HG03558 (cell line): Measurements from ENCODE around the gene GORAB.

ENCODE experiments used
- ATAC-seq: cut with Tn5 transposase; IDR thresholded peaks from one replicate; pipeline ENCODE4 v1.9.1; 2021; ENCODE audit warnings: moderate number of reproducible peaks; ENCODE audit not compliant: unreplicated experiment; ENCODE audit errors: extremely low read depth

Gene GORAB

DNA sequence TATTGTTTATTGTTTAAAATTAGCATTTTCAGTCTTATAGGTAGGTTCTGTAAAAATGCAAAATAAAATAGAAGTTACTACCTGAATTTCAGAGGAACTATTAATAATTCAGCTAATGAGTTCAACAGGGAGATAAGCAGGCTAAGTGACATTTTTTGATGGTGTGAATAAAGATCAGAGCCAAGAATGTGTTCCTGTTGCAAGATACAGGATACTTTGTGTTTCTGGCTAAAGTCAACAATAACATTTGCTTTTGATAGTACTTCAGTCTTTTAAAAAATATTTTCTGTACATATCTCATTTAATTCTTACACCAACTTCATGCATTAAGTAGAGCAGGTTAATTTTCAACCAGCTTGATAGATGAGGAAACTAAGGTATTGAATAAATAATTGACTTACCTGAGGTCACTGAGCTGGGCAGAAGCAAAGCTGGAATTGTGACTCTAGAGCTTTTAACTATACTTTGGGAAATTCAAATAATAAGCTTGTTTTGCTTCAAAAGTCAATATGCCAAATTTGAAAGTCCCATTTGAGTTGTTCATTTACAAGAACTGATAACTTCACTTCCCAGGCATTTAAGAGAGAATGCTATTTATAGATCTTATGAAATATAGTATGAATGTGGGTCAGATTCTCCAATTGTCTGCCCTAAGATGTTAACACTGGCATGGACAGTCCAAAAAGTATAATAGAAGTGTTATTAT lies 6.0 kb downstream of the GORAB start:
- ATAC-seq = no peak

DNA sequence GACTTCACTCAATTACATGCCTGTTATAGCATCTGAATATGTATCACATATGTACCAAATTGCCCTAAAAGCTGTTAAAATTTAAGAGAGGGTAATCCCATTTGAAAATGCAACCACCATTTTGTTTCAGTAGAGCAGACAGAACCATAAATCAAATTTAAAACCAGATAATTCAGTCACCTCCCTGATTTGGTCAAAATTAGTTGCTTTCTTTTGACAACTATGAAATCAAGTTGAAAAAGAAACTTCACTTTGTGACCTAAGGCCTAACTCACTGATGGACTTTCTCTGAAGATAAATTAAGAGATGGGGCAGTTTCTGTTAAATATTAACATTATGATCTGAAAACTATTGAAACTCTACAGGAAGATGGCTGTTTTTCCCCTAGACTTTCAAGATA lies 6.7 kb downstream of the GORAB start:
- ATAC-seq = no peak

DNA sequence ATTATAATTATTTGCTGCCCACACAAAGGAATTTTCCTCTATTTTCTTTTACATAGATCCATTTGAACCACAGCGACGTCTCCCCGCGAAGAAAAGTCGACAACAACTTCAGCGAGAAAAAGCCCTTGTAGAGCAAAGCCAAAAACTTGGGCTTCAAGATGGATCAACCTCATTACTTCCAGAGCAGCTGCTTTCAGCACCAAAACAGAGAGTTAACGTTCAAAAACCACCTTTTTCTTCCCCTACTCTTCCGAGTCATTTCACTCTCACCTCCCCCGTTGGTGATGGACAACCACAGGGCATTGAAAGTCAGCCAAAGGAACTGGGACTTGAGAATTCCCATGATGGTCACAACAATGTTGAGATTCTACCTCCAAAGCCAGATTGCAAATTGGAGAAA lies 7.2 kb downstream of the GORAB start:
- no peak for ATAC-seq

DNA sequence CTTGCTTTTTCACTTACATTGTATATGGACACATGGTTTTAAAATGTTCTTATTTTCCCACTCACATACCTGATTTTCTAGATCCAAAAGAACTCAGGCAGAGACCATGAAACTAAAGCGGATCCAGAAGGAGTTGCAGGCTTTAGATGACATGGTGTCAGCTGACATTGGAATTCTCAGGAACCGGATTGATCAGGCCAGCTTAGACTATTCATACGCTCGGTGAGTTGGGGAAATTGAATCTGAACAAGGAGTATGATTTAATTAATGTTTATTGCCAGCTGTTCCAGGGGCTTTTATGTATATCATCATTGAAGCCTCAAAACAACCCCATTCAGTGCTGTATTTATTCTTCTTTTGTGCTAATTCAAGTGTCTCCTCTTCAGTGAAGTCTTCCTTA lies 12.7 kb downstream of the GORAB start:
- no peak for ATAC-seq

DNA sequence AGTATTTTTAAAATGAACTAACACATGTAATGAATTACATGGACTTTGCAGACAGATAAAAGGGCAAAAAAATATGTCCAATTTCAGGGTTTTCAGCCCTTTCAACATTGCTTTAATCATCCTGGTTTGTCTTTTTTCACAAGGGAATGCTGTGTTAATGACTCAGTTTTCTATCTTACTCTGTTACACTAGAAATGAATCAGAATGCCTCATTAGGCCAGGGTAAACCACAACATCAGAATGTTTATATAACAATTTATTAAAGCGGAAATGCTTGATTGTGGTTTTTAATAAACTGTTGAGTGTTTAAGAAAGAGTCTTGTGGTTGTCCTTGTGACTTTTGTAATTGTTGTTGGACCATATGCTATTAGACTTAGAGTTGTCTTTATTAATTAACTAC lies 13.5 kb downstream of the GORAB start:
- no peak for ATAC-seq

DNA sequence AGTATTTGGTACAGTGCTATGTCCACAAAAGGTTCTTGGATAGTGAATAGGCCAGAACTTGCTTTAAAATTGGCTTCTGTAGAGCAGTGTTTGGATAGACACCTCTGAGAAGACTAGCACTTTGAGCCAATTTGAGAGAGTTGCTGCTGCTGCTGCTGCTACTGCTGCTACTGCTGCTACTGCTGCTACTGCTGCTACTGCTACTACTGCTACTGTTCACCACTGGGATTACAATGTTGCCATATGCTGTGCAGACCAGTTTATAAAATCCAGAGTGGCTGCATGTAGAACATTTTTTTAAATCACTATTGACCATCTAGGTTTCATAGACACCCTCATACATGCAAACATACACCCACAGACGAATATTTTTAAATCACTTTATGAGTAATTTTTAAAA lies 15.3 kb downstream of the GORAB start:
- no peak for ATAC-seq

DNA sequence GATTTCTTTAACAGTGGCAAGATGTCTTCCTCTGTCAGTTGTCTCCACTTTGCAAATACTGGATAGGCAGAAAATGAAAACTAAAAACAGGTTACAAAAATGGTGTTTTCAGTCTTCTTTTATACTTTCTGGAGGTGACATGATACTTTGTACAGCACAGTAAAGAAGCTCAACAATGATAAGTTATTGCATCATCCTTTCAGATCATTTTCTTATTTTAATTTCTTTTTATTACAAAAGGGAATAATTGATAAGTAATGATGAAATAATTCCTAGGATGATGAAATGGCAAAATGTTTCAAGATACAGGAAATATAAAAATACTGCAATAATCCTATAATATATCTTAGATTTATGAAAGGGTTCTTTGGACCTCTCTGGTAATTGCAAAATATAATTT lies 16.5 kb downstream of the GORAB start:
- ATAC-seq = no peak

DNA sequence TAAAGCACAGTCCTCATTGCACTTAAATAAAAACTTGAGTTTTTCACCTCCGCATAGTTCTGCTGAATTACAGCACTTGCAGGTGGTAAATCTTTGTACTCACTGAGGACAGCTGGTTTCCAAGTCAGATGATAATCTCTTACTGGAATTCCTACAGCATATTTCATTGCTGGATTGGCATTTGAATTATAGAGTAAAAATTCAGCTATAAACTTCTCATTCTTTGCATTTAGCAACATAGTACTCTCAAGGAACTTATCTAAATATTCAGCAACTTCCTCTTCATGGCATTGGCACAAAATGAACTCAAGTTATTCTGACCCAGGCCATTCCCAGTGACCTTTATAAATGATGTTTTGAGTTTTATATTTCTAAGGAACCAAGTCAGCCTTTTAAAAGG lies 23.4 kb downstream of the GORAB start:
- no peak for ATAC-seq

DNA sequence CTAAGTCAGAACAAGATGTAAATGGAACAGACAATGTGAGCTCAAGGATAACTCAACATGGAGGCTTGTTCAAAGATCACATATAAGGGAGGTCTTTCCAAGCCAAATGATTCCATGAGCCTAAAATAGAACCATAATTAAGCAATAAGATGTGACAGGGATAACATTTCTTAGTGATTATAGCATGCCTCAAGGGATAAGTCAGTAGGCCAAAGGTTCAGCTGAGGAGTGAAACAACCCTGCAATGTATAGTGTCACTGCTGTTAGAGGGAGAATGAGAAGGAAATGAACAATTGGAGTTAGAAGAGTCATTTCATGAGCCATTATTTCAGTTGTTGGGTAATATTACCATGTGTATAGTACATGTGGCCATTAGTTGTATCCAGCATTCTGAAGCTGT lies 25.0 kb downstream of the GORAB start:
- ATAC-seq = no peak

DNA sequence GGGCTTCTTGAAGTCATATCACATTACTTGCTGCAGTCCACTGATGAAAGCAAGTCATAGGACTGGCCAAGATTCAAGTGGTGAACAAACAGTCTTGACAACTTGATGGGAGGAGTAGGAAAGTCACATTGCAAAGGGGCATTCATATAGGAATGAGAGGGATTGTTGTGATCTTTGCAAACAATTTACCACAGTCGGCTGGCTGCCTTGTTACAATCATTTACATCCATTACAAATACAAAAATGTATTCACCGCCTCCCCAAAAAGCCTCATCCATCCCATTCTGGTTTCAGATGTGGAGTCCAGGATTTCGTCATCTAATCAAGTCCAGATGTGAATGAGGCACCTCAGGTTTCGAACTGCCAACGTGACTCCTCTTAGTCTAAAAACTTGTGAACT lies 26.8 kb downstream of the GORAB start:
- ATAC-seq = no peak

DNA sequence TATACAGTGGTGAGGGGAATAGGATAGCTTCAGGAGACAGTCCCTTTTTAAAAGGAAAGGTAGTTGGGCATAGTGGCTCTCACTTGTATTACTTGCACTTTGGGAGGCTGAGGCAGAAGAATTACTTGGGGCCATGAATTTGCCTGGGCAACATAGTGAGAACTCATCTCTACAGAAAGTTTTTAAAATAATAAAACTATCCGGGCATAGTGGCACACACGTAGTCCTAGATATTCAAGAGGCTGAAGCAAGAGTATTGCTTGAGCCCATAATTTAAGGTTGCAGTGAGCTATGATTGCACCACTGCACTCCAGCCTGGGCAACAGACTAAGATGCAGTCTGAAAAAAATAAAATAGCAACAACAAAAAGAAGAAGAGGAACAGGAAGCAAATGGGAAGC lies 27.2 kb downstream of the GORAB start:
- no peak for ATAC-seq

DNA sequence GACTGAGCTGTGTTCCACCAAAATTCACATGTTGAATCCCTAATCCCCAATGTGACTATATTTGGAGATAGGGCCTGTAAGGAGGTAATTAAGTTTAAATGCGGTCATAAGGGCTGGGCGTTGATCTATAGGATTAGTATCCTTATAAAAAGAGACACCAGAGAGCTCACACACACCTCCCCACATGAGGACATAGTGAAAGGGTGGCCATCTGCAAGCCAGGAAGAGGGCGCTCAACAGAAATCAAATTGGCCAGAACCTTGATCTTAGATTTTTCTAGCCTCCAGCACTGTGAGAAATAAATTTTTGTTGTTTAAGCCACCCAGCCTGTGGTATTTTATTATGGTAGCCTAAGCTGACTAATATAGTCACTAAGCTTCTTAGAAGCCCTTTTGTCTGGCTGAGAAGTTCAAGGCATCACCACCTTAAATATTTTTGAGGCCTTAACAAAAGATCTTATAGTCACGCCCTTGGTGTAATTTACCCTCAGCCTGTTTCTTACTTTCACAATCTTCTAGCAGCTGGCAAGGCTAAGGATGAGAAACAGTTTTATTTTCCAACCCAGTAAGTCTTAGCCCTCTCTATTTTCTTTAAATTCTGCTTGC lies 28.8 kb downstream of the GORAB start:
- ATAC-seq = no peak

DNA sequence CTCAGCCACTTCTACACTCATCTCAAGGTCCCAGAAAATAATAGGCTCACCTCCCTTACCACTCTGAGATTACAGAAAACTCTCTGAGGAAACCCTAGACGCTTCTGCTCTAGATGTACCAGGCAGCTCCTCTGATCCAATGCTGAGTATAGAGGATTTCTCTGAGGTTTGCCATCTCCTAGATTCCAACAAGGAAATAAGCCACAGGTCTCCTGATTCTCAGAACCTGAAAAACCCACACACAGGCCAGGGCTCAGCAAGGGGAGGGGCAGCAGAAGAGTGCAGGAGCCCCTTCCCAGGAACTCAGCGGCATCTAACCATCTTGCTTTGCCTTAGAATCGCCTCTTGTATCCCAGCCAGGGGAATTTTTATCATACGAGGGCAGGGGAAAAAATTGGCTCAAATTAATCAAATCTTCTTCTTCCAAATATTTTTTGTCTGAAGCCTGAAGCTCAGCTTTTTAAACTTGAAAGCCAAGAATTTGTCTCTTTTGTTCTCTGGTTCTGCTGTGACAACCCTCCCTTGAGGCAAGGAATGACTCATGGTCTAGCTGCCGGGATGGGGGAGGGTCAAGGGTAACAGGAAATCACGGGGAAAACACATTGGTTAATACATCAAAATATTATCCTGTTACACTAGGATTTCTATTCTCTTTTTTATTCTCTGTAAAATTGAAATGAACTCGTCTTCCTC lies 30.8 kb downstream of the GORAB start:
- ATAC-seq = no peak

DNA sequence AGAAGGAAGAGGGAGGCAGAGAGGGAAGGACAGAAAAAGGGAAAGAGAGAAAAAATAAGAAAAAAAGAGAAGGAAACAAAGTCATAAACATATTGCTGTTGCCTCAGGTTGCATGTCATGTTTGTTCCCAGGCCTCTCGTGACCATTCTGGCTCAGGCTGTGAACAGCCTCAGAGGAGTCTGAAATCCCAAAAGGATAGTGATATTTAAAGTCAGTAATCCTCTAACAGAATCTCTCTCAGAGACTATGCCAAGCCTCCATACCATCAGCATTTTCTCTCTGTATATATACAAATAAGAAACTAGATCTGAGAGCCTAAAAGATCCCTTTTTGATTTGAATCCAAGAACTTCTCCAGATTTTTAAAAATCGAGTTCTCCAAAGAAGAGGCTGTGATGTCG lies 35.2 kb downstream of the GORAB start:
- no peak for ATAC-seq

DNA sequence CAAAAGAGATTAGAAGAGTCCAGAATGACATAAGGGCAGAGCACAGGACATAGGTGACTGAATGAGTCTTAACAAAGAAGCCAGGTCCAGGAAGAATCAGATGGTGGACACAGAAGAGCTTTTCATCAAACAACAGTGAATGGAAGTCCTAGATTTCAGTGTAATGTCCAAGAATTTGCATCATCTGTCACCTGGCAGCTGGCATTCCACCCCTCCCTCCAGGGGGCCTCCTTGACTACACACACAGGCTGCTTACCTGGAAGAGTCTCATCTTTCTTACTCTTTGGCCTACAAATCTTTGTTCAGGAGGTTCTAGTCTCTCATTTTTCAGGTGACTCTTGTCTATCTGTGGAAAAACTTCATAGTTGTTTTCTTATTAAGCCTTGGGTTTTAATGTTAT lies 36.2 kb downstream of the GORAB start:
- no peak for ATAC-seq

DNA sequence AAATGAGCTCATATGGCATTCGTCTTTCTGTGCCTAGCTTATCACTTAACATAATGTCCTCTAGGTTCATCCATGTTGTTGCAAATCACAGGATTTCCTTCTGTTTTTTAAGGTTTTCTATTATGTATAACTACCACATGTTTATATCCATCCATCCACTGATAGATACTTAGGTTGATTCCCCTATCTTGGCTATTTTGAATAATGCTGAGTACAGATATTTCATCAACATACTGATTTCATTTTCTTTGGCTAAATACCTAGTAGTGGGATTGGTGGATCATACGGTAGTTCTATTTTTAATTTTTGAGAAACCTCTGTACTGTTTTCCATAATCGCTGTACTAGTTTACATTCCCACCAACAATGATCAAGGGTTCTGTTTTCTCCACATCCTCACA lies 45.0 kb downstream of the GORAB start:
- ATAC-seq = no peak

DNA sequence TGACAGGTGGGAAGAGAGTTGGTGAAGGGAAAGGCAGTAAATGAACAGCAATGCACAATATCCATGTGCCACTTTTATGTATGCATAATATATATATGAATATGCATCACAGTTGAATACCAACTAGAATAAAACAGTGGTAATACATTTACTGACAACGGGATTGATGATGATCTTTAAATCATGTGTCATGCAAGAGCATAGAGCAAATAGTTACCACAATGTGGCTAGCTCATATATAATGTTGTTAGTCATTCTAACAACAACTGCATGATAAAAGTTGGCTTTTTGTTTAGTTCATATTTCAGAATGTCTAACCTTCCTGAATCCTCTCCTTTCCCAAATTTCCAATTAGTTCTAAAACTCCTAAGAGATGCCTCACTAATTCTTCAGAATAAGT lies 46.4 kb downstream of the GORAB start:
- ATAC-seq = no peak

DNA sequence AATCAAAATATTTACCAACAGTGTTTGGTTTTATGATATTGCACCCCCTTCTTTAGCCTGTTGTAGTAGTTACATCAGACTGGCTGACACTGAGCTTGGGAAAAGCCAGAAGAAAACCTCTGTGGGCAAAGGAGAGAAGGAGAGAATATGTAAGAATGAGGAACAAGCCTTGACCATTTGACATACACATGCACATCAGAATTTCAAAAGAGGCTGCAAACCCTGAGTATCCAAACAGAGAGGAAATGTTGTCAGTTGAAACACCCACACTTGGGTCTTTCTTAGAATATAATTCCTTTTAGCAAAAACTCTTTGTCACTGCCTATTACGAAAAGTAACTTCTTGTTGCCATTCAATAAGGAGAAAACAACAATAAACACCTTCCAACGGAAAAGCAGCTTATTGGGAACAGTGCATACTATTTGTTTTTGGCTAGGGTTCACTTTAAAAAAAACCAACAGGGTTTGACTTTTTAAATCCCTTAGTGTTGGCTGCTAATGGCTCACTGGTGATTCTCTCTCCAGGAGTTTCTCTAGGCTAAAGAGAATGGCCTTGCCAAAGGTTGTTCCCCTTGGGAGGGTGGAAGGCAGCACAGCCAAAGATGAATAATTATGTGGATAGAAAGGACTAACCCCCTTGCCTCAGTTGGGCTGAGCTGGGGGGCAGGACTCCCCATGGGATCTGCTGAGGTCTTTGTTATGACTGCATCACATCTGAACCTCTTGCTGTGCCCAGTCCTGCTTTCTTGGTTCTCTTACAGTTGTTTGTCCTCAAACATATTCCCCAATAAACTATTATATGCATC lies 48.9 kb downstream of the GORAB start:
- ATAC-seq = no peak

DNA sequence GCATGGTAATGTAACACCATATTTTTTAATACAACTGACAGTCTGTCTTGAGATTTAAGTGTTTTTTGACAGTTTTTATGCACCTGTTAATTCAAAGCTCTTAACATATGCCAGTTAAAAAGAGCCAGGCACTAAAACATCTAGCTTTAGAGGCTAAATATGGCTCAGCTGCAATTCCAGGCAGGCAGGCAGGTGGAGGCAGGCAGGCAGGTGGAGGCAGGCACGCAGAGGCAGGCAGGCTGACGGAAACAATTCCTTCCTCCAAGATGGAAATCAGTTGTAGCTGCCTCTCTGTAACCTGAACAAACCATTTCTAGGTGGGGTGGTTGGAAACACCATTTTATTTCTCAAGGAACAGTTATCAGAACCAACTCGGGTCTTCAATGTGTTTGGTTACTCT lies 51.2 kb downstream of the GORAB start:
- ATAC-seq = no peak

DNA sequence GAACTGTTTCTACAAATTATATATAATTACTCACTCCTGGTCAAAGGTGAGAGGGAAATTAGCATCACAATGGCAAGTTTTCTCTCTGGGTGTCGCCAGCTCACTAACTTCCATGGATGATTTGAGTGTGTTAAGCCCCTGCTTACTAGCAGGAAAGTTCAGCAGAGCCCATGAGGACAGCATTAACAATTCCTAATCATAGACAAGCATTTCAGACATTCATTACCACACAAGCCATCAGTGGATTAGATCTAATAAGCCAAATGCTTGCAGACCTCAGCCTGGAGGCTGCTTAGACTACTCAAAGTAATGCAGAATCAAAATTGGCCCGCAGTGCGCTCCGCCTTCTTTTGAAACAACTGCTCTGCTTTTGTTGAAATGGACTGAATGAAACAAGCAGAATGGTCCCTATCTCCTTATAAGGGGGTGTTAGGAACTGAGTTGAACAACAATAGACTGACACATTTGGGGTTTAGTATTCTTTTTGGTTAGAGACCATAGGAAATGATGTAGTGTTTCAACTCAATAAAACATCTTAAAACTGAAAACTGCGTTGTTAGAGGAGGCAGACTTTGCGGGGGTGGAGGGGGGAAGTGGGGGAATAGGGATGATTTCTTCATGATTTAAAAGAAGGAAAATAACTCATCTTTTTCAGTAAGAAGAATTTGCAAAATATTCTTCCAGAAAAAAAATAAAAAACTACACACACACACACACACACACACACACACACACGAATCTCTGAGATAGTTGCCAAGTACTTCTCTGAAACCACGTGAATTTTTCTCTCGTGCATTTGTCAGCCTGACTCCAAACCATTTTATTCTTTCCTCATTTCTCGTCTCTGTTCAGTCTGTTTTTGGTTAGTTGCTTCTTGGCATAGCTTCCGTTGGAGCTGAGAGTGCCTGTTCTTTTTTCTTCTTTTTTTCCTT lies 54.6 kb downstream of the GORAB start:
- ATAC-seq = no peak
